ENCODE measurements around the gene CACNA2D3. TPM values are rescaled to one million over a fixed set of nuclear protein-coding genes. Genes with fewer than 3 reads are reported as not detected.

Gene CACNA2D3
- total and polyA plus RNA-seq, 7 experiments from 2014 or later: 0.27 to 4.1 TPM; not detected in 5

DNA sequence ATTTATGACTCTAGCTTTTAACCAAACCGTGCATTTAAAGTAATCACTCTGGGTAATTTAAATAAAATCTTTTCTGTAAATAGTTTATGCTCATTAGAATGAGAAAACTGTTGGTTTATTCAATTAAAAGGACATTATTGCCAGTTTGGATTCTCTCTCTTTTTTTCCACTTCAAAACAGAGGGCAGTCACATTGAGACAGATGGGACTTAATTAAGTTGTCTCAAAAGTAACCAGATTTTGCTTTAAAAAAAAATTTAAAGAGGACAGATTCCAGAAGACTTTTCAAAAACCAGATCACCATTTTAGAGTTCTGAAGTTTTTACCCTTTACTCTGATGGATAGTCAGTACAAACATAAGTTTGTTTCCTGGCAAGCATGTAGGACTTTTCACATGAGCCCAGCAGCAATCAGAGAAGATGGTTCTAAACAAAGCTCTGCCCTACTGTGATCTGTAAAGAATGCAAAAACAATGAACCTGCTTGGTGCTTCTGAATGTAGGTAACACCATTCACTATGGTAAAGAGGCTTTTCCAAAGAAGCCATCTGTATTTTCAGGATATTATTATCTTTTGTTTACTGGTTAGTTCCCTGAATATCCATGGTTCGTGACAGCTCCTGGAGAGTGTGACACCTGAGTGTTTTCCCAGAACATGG, 669.3 kb downstream of the CACNA2D3 start:
- H3K4me3 Mint-ChIP-seq: no peak overlapping the region
- H3K36me3 ChIP-seq (ENCODE audit: control insufficient read depth in 2 of 3, insufficient read depth in 3 of 3, low read length in 3 of 3): no peaks in the 10 kb centered on the region
- no peak overlapping the region for H3K4me3 ChIP-seq (ENCODE audit: low read length)
- H3K9me3 Mint-ChIP-seq: peaks cover 0 to 8% (median 0%) of the 10 kb centered on the region in 11 donors
- DNase-seq (no peak), ATAC-seq (no peak)
- peaks cover 0 to 6% (median 3%) of the 10 kb centered on the region in 5 donors for H3K27me3 Mint-ChIP-seq
- ChIA-PET POLR2A (no interaction called here), CTCF (no interaction called here)
- H3K9me3 ChIP-seq (ENCODE audit: control insufficient read depth in 2 of 3, low read length in 3 of 3): peaks cover 0 to 4% (median 0%) of the 10 kb centered on the region in 3 experiments
- H3K4me1 Mint-ChIP-seq: no peaks in the 10 kb centered on the region
- intact Hi-C loops (cut with micrococcal nuclease): no loop called here
- H3K27me3 ChIP-seq (ENCODE audit: control insufficient read depth in 2 of 2, insufficient read depth in 2 of 2, low read length in 2 of 2): no peaks in the 10 kb centered on the region
- no peaks in the 10 kb centered on the region for H3K4me1 ChIP-seq (ENCODE audit: control insufficient read depth in 2 of 2, insufficient read depth in 2 of 2, low read length in 2 of 2)
- H3K36me3 Mint-ChIP-seq: no peaks in the 10 kb centered on the region
- H3K27ac Mint-ChIP-seq: no peak overlapping the region
- H3K27ac ChIP-seq (ENCODE audit: low read depth, low read length): no peak overlapping the region

GRCh38 chr3:54792584-54792983, 670.2 kb downstream of the CACNA2D3 start:
- CTCF ChIA-PET: no interaction called here
- Mint-ChIP-seq H3K4me3 (no peak overlapping the region), H3K4me1 (no peaks in the 10 kb centered on the region), H3K36me3 (no peaks in the 10 kb centered on the region), H3K9me3 (peaks cover 0 to 6% (median 0%) of the 10 kb centered on the region in 11 donors), H3K27ac (no peak overlapping the region), H3K27me3 (peaks cover 0 to 6% (median 3%) of the 10 kb centered on the region in 5 donors)
- H3K9me3 ChIP-seq (ENCODE audit: control insufficient read depth in 2 of 3, low read length in 3 of 3): peaks cover 0 to 4% (median 0%) of the 10 kb centered on the region in 3 experiments
- POLR2A ChIA-PET: no interaction called here
- ATAC-seq: no peak
- intact Hi-C loops (cut with micrococcal nuclease): no loop called here
- H3K27ac ChIP-seq (ENCODE audit: low read depth, low read length): no peak overlapping the region
- H3K4me1 ChIP-seq (ENCODE audit: control insufficient read depth in 2 of 2, insufficient read depth in 2 of 2, low read length in 2 of 2): no peaks in the 10 kb centered on the region
- no peak for DNase-seq
- no peaks in the 10 kb centered on the region for H3K36me3 ChIP-seq (ENCODE audit: control insufficient read depth in 2 of 3, insufficient read depth in 3 of 3, low read length in 3 of 3)
- H3K4me3 ChIP-seq (ENCODE audit: low read length): no peak overlapping the region
- H3K27me3 ChIP-seq (ENCODE audit: control insufficient read depth in 2 of 2, insufficient read depth in 2 of 2, low read length in 2 of 2): no peaks in the 10 kb centered on the region

DNA sequence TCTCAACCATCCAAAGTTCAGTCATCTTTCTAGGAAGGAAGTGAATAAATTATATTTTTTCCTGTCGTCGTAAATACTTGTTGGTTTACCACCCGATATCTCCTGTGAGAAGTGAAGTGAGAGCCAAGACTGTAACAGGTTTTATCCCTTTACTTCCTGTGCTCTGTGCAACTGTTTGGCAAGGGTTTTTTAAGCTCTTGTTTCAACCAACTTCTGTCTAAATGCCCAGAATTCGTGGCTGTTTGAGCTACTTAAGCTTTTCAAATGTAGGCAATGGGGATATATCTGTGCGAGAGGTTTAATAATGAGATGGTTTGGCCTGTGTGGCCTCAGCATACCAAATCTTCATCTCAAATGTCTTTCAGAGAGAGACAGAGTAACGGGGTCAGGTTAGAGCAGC, 670.8 kb downstream of the CACNA2D3 start:
- Mint-ChIP-seq H3K9me3 (peaks cover 0 to 3% (median 0%) of the 10 kb centered on the region in 11 donors), H3K4me1 (no peaks in the 10 kb centered on the region), H3K4me3 (no peak overlapping the region), H3K36me3 (no peaks in the 10 kb centered on the region), H3K27ac (no peak overlapping the region), H3K27me3 (peaks cover 0 to 4% (median under 1%) of the 10 kb centered on the region in 5 donors)
- Histone ChIP-seq H3K4me1 (ENCODE audit: control insufficient read depth in 2 of 2, insufficient read depth in 2 of 2, low read length in 2 of 2) (no peaks in the 10 kb centered on the region), H3K9me3 (ENCODE audit: control insufficient read depth in 2 of 3, low read length in 3 of 3) (peaks cover 0 to 4% (median 0%) of the 10 kb centered on the region in 3 experiments), H3K27ac (ENCODE audit: low read depth, low read length) (no peak overlapping the region), H3K27me3 (ENCODE audit: control insufficient read depth in 2 of 2, insufficient read depth in 2 of 2, low read length in 2 of 2) (no peaks in the 10 kb centered on the region), H3K4me3 (ENCODE audit: low read length) (no peak overlapping the region), H3K36me3 (ENCODE audit: control insufficient read depth in 2 of 3, insufficient read depth in 3 of 3, low read length in 3 of 3) (no peaks in the 10 kb centered on the region)
- intact Hi-C loops (cut with micrococcal nuclease): no loop called here
- ChIA-PET CTCF (no interaction called here), POLR2A (no interaction called here)
- no peak for ATAC-seq
- no peak for DNase-seq

DNA sequence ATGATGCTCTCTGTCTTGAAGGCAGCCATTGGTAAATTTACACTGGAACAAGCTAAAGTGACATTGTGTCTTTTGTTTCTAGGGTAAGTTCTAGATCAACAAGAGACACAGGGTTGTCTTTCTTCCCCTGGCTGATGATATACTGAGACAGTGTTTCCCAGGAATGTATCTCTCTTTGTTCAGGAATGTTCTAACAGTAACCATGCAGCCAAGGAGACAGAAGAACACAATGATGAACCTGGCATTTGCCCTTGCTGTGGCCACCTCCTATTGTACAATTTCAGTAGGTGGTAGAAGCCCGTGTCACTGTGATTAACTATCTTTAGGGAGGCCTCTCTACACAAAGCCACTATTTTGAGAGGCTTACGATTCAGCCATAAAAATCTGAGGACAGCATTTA, 674.8 kb downstream of the CACNA2D3 start:
- H3K4me1 Mint-ChIP-seq: no peaks in the 10 kb centered on the region
- H3K27me3 ChIP-seq (ENCODE audit: control insufficient read depth in 2 of 2, insufficient read depth in 2 of 2, low read length in 2 of 2): no peaks in the 10 kb centered on the region
- no peak overlapping the region for H3K4me3 ChIP-seq (ENCODE audit: low read length)
- H3K27ac ChIP-seq (ENCODE audit: low read depth, low read length): no peak overlapping the region
- H3K27me3 Mint-ChIP-seq: peaks cover 0 to 4% (median 0%) of the 10 kb centered on the region in 5 donors
- no peak for DNase-seq
- no peak for ATAC-seq
- H3K9me3 Mint-ChIP-seq: peaks cover 0 to 5% (median 1%) of the 10 kb centered on the region in 11 donors
- H3K4me1 ChIP-seq (ENCODE audit: control insufficient read depth in 2 of 2, insufficient read depth in 2 of 2, low read length in 2 of 2): no peaks in the 10 kb centered on the region
- no peak overlapping the region for H3K27ac Mint-ChIP-seq
- H3K9me3 ChIP-seq (ENCODE audit: control insufficient read depth in 2 of 3, low read length in 3 of 3): no peaks in the 10 kb centered on the region
- H3K4me3 Mint-ChIP-seq: no peak overlapping the region
- no peaks in the 10 kb centered on the region for H3K36me3 ChIP-seq (ENCODE audit: control insufficient read depth in 2 of 3, insufficient read depth in 3 of 3, low read length in 3 of 3)
- intact Hi-C loops (cut with micrococcal nuclease): no loop called here
- POLR2A ChIA-PET: no interaction called here
- no peaks in the 10 kb centered on the region for H3K36me3 Mint-ChIP-seq
- CTCF ChIA-PET: no interaction called here

- Mint-ChIP-seq H3K9me3 (peaks cover 0 to 9% (median 2%) of the 10 kb centered on the region in 11 donors), H3K4me3 (no peak overlapping the region), H3K36me3 (no peaks in the 10 kb centered on the region), H3K27ac (no peak overlapping the region), H3K27me3 (no peaks in the 10 kb centered on the region), H3K4me1 (no peaks in the 10 kb centered on the region)
- no peak for DNase-seq
- intact Hi-C loops (cut with micrococcal nuclease): no loop called here
- ATAC-seq: no peak
- Histone ChIP-seq H3K4me1 (ENCODE audit: control insufficient read depth in 2 of 2, insufficient read depth in 2 of 2, low read length in 2 of 2) (no peaks in the 10 kb centered on the region), H3K27ac (ENCODE audit: low read depth, low read length) (no peak overlapping the region), H3K9me3 (ENCODE audit: control insufficient read depth in 2 of 3, low read length in 3 of 3) (no peaks in the 10 kb centered on the region), H3K4me3 (ENCODE audit: low read length) (no peak overlapping the region), H3K27me3 (ENCODE audit: control insufficient read depth in 2 of 2, insufficient read depth in 2 of 2, low read length in 2 of 2) (no peaks in the 10 kb centered on the region), H3K36me3 (ENCODE audit: control insufficient read depth in 2 of 3, insufficient read depth in 3 of 3, low read length in 3 of 3) (no peaks in the 10 kb centered on the region)
- CTCF ChIA-PET: no interaction called here
- POLR2A ChIA-PET: no interaction called here
Observed at GRCh38 chr3:54800478-54800877, 678.1 kb downstream of the CACNA2D3 start.

GRCh38 chr3:54801977-54802376, 679.6 kb downstream of the CACNA2D3 start:
- no peaks in the 10 kb centered on the region for H3K9me3 ChIP-seq (ENCODE audit: control insufficient read depth in 2 of 3, low read length in 3 of 3)
- ChIA-PET POLR2A (no interaction called here), CTCF (interaction anchor here (0.6 kb wide), 1 partner anchor 1134 kb away, joined by 3 read pairs; no protein-coding TSS in a partner anchor)
- ATAC-seq: no peak
- no peak overlapping the region for H3K4me3 ChIP-seq (ENCODE audit: low read length)
- no peak overlapping the region for H3K4me3 Mint-ChIP-seq
- H3K36me3 ChIP-seq (ENCODE audit: control insufficient read depth in 2 of 3, insufficient read depth in 3 of 3, low read length in 3 of 3): no peaks in the 10 kb centered on the region
- H3K27ac Mint-ChIP-seq: no peak overlapping the region
- H3K27me3 Mint-ChIP-seq: no peaks in the 10 kb centered on the region
- no peaks in the 10 kb centered on the region for H3K36me3 Mint-ChIP-seq
- H3K27ac ChIP-seq (ENCODE audit: low read depth, low read length): no peak overlapping the region
- peaks cover 0 to 9% (median 4%) of the 10 kb centered on the region in 11 donors for H3K9me3 Mint-ChIP-seq
- no peaks in the 10 kb centered on the region for H3K27me3 ChIP-seq (ENCODE audit: control insufficient read depth in 2 of 2, insufficient read depth in 2 of 2, low read length in 2 of 2)
- DNase-seq: no peak
- no peaks in the 10 kb centered on the region for H3K4me1 ChIP-seq (ENCODE audit: control insufficient read depth in 2 of 2, insufficient read depth in 2 of 2, low read length in 2 of 2)
- intact Hi-C loops (cut with micrococcal nuclease): no loop called here
- H3K4me1 Mint-ChIP-seq: no peaks in the 10 kb centered on the region

DNA sequence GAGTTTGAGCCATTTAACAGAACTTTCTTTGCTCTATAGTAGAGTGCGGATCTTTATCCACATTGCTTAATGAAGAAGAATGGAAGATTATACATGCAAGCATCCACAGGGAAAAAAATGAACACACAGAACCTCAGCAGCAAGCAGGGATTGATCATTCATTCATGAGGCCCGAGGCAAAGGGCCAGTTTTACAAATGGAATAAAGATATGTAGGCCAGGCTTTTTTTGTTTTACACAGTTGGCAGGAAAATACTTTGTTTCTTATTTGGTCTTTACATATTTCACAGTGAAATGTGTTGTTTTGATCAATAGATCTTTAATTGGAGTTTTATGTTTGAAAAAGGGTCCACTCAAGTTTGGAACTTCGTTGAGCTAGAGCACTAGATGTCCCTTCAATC, 688.0 kb downstream of the CACNA2D3 start:
- Histone ChIP-seq H3K9me3 (ENCODE audit: control insufficient read depth in 2 of 3, low read length in 3 of 3) (no peaks in the 10 kb centered on the region), H3K36me3 (ENCODE audit: control insufficient read depth in 2 of 3, insufficient read depth in 3 of 3, low read length in 3 of 3) (no peaks in the 10 kb centered on the region), H3K27me3 (ENCODE audit: control insufficient read depth in 2 of 2, insufficient read depth in 2 of 2, low read length in 2 of 2) (no peaks in the 10 kb centered on the region), H3K27ac (ENCODE audit: low read depth, low read length) (no peak overlapping the region), H3K4me3 (ENCODE audit: low read length) (no peak overlapping the region), H3K4me1 (ENCODE audit: control insufficient read depth in 2 of 2, insufficient read depth in 2 of 2, low read length in 2 of 2) (no peaks in the 10 kb centered on the region)
- no peak for ATAC-seq
- H3K27me3 Mint-ChIP-seq: peaks cover 0 to 4% (median 0%) of the 10 kb centered on the region in 5 donors
- ChIA-PET POLR2A (no interaction called here), CTCF (no interaction called here)
- no peaks in the 10 kb centered on the region for H3K36me3 Mint-ChIP-seq
- no peak overlapping the region for H3K27ac Mint-ChIP-seq
- peaks cover 0 to 17% (median 8%) of the 10 kb centered on the region in 11 donors for H3K9me3 Mint-ChIP-seq
- no peak overlapping the region for H3K4me3 Mint-ChIP-seq
- DNase-seq: no peak
- no peaks in the 10 kb centered on the region for H3K4me1 Mint-ChIP-seq
- intact Hi-C loops (cut with micrococcal nuclease): no loop called here
